DND-41 (cell line): Measurements from ENCODE around the gene PJA1.

Experiments
- CTCF ChIP-seq: IDR thresholded peaks from 2 replicates; pipeline ENCODE4 v1.5.1; 2012; ENCODE audit warnings: borderline replicate concordance, low read length, moderate library complexity, mild to moderate bottlenecking; ENCODE audit not compliant: poor library complexity, severe bottlenecking; ENCODE audit errors: extremely low read depth
- EZH2 ChIP-seq: IDR thresholded peaks from 3 replicates; pipeline ENCODE4 v1.6.1; 2012; ENCODE audit warnings: borderline replicate concordance, low read depth, mild to moderate bottlenecking, moderate library complexity, low read length, inconsistent platforms; ENCODE audit not compliant: severe bottlenecking

- TF ChIP-seq CTCF = no peak
- no peak for TF ChIP-seq EZH2
These were observed 25.7 kb downstream of the PJA1 start for GRCh38 chrX:69139516-69139915.
